GM18867 (cell line): ENCODE data around the gene VAV2.

ENCODE experiments used
- ATAC-seq: cut with Tn5 transposase; IDR thresholded peaks from one replicate; pipeline ENCODE4 v1.9.1; 2021; ENCODE audit warnings: mild to moderate bottlenecking, moderate library complexity; ENCODE audit not compliant: unreplicated experiment

VAV2 gene

GRCh38 chr9:133882849-133883755 is 109.0 kb downstream of the VAV2 start:
- no peak for ATAC-seq

DNA sequence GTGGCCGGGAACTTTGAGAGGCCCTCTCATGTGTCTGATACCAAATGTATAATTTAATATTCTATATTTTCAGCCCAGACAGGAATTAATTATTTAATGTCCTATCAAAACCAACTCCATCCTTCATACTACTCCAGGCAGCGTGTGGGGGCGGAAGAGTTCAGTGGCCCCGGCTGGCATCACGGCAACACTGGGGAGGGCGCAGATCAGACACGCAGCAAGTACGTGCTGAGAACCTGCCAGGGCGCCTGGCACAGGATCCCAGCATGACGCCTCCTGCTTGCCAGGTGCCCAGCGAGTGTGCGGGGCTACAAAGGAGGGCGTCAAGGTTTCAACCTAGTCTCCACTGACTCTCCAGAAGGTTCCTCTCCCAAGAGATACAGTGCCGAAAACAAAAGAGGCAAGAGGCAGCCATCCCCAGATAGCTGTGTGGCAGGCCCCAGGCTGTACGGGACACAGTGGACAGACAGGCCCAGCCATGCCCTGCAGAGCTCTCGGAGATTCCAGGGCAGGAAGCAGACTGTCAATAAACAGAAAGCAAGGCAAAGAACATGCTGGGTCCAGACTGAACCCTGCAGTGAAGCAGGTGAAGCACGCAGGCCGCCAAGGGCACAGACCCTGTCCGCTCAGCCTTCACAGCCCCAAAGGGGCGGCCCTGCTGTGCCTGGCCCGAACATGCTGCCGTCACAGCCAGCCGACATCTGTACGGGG is 110.3 kb downstream of the VAV2 start:
- no peak for ATAC-seq

DNA sequence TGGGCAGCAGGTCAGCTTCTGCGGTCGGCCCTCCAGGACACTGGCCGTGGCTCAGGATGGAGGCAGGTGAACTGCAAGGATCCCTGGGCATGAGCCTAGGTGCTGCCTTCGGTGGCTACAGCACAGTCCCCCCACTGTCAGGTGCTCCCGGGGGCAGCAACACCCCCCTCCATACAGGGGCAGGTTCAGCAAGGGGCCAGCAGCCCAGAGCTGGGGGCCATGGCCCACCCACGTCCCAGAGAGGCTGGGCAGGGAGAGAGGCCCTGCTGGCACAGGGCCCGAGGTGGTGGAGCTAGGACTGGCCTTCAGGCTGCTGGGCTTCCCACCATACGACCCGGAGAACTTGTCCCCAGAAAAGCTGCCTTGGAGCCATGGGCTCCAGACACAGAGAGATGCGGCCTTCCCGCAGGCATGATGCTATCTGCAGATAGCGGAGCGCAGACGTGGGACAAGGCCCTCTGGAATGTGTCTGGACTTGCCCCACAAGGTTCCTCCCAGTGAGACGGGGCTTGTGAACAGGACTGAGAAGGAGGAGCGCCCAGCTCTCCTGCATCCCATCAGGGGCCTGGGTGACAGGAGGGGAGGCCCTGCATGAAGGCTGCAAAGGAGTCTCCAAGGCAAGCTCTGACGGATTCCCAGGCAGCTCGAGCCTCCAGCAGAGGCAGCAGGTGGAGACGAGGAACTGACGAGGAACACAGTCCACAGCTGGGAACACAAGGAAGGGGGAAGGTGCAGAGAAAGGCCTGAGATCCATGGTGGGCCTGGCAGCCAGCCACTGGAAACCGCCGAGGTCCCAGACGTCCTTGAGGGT is 111.1 kb downstream of the VAV2 start:
- ATAC-seq = no peak

- ATAC-seq = no peak
Observed at GRCh38 chr9:133880136-133880535, 112.0 kb downstream of the VAV2 start.

GRCh38 chr9:133879615-133880014 is 112.5 kb downstream of the VAV2 start:
- ATAC-seq = no peak

- no peak for ATAC-seq
Observed at GRCh38 chr9:133878402-133878801, 113.7 kb downstream of the VAV2 start.

DNA sequence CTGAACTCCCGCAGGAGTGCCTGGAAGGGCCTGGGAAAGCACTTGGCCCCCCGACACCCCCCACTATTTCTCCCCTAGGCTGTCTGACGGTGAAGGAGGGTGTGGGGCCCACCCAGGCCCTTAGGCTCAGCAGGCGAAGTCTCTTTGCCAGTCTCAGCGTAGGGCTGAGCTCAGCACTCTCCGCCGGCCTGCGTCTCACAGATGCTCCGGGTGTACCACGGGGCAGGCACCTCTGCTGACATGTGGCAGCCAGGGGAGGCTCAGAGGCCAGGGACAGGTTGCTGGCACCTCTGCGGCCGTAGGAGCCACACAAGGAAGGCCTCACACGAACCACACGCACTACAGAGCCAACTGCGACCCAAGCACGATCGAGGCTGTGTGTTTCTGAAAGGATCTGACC is 114.2 kb downstream of the VAV2 start:
- ATAC-seq = no peak

GRCh38 chr9:133877327-133877726 is 114.8 kb downstream of the VAV2 start:
- ATAC-seq = no peak

DNA sequence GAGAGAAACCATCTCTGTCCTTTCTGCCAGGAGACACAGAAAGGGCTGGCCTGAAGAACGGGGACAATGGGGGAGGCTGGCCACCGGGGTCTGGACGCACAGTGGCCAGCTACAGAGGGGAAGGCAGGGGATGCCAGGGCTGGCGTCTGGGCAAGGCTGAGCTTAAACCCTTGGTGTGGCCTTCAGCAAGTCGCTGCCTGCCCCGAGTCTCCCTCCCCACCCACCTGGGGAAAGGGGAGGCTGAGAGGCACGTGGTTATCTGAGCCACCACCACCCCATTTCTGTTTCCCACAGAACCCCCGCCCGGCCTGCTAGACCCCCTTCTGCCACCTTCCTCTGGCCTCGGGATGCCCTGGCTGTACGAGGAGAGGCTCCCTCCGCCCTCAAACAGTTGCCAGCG is 115.3 kb downstream of the VAV2 start:
- no peak for ATAC-seq

DNA sequence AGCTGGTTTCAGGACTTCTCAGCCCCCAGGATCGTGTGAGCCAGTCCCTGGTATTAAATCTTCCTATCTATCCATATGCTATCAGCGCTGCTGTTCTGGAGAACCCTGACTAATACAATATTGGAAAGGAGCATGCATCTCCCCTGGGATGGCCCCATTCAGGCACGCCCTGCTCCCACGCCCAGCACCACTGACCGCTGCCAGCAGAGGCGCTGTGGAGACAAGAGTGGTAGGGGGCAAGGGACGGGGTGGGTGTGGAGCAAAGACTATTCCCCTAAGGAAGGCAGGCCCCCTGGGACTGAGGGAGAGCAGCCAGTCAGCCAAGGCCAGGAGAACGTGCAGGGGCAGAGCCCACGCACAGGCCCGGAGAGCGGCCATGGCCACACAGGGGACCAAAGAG is 116.0 kb downstream of the VAV2 start:
- no peak for ATAC-seq

- no peak for ATAC-seq
Observed at GRCh38 chr9:133875131-133875530, 117.0 kb downstream of the VAV2 start.

- ATAC-seq = no peak
Observed at GRCh38 chr9:133874659-133875058, 117.5 kb downstream of the VAV2 start.

- ATAC-seq = no peak
Observed at GRCh38 chr9:133874060-133874657, 118.0 kb downstream of the VAV2 start.

DNA sequence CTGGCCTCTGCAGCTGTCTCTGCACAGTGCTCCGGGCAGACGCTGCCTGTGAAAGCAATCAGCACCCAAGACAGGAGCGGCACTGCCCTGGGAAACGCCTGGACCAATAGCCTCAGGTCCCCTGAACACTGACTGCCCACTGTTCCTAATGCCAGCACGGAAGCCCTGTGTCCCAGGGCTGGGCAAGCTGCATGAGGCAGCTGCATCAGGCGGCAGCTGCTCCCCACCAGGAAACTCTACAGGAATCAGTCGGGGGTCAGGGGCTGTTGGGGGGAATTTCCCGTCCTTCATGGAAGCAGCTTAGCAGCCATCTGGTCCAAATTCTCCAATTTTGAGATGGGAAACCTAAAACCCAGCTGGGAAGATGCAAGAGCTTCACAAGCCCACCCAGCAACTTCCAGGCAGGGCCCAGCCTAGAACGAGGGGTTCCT is 118.6 kb downstream of the VAV2 start:
- ATAC-seq = no peak

GRCh38 chr9:133873009-133873408 is 119.1 kb downstream of the VAV2 start:
- no peak for ATAC-seq

DNA sequence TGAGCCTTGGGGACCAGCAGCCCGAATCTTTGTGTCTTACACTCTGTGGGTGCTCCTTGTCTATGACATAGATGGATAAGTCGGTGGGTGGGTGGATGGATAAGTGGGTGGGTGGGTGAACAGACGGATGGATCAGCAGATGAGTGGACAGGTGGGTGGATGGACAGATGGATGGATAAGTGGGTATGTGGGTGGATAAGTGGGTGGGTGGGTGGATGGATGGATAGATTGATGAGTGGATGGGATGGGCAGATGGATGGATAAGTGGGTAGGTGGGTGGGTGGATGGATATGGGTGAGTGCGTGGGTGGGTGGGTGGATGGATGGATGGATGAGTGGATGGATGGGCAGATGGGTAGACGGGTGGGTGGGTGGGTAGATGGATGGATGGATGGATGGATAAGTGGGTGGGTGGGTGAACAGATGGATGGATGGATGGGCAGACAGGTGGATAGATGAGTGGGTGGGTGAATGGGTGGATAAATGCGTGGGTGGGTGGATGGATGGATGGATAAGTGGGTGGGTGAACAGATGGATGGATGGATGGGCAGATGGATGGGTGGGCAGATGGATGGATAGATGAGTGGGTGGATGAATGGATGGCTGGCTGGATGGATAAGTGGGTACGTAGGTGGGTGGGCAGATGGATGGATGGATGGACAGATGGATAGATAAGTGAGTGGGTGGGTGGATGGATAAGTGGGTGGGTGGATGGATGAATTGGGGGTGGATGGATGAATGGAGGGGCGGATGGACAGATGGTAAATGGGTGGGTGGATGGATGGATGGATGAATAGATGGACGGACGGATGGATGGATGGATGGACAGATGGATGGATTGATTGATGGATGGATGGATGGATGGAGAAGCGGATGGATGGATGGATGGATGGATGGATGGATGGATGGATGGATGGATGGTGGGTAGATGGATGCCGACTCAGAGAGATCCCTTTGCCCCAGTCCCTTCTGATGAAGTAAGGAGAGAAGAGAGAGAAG is 121.2 kb downstream of the VAV2 start:
- ATAC-seq = no peak

DNA sequence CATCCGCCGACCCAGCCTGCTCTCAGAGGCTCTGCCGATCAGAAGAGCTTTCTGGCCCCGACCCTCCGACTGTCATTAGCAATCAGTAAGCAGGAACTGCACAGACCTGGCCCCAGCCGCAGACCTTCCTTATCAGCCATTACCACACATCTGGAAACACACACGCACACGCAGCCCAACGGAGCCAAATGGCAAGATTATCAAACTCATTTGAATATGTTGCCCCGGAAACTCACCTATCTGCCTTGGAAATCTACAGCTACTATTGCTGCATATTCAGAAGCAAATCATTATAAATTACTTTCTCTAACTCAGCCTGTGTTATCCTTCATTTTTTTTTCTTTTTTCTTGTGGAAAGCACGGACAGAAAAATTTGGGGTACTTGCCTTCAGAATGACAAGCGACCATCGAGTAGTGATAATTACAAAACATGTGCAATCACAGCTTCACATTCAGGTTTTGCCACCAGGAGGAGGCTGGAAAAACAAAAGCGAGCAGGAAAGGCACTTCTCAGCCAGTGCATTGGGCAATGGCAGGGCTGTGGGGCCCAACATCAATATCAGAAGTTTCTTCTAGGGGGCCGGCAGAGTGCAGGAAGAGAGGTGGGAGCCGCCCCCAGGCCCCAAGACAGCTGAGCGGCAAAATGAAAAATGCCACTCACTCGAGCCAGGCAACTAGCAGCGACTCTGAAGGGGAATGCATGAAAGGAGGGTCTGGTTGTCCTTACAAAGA is 122.3 kb downstream of the VAV2 start:
- no peak for ATAC-seq

GRCh38 chr9:133868203-133868602 is 123.9 kb downstream of the VAV2 start:
- ATAC-seq = no peak

DNA sequence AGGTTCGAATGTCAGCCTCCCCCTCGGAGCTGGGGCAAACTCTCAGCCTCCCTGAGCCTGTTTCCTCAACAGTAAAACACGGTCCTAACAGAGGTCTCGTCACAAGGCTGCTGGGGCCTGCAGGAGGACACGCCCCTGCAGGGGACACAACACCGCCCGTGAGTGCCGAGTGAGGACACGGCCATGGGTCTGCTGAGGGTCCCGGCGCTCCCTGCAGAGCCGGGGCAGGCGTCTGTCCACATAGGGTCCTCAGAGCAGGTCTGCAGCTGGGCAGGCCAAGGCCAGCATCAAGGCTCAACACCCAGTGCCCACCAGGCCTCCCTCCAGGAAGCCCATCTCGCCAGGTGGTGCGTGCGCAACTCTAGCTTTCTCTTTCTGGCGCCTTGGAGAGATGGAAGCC is 125.2 kb downstream of the VAV2 start:
- no peak for ATAC-seq
